Neuronal stem cell (in vitro differentiated cells): ENCODE data around the gene INHBB.
A peak's percentile ranks its signal among the peaks of the same experiment; 100 is the strongest.

ENCODE experiments used
- DNase-seq: peaks from one replicate; pipeline ENCODE4 v3.0.0-alpha.2; 2013; ENCODE audit warnings: low spot score
- H2AFZ ChIP-seq: one replicate; pipeline ENCODE4 v1.6.1; 2013; ENCODE audit warnings: mild to moderate bottlenecking, low read length, inconsistent platforms
- H2AK5ac ChIP-seq: 2 replicates; pipeline ENCODE4 v1.6.1; 2013; ENCODE audit warnings: low read depth, mild to moderate bottlenecking, inconsistent platforms, low read length, moderate library complexity, mixed read lengths
- H2BK120ac ChIP-seq: 2 replicates; pipeline ENCODE4 v1.6.1; 2013; ENCODE audit warnings: low read depth, mild to moderate bottlenecking, inconsistent platforms, low read length, moderate library complexity, mixed read lengths
- H2BK12ac ChIP-seq: one replicate; pipeline ENCODE4 v1.6.1; 2013; ENCODE audit warnings: low read length, inconsistent platforms
- H2BK15ac ChIP-seq: 2 replicates; pipeline ENCODE4 v1.6.1; 2013; ENCODE audit warnings: mild to moderate bottlenecking, low read length, inconsistent platforms, mixed read lengths
- H2BK5ac ChIP-seq: one replicate; pipeline ENCODE4 v1.6.1; 2013; ENCODE audit warnings: inconsistent platforms, mild to moderate bottlenecking, low read length, moderate library complexity
- H3K14ac ChIP-seq: one replicate; pipeline ENCODE4 v1.6.1; 2013; ENCODE audit warnings: low read length, inconsistent platforms
- H3K18ac ChIP-seq: 2 replicates; pipeline ENCODE4 v1.6.1; 2013; ENCODE audit warnings: low read length, inconsistent platforms
- H3K23ac ChIP-seq: 2 replicates; pipeline ENCODE4 v1.6.1; 2013; ENCODE audit warnings: low read depth, mild to moderate bottlenecking, mixed read lengths, low read length, inconsistent platforms; ENCODE audit not compliant: poor library complexity
- H3K27ac ChIP-seq: replicated peaks from 3 replicates; pipeline ENCODE4 v1.5.1; 2013; ENCODE audit warnings: low read length, inconsistent platforms
- H3K27me3 ChIP-seq, 3 experiments: 2 replicates each; pipeline ENCODE4 v1.6.1; 2013; ENCODE audit warnings: low read length in 3 of 3, mild to moderate bottlenecking in 2 of 3, inconsistent platforms in 1 of 3, low read depth in 1 of 3, mixed read lengths in 1 of 3, moderate library complexity in 1 of 3; ENCODE audit not compliant: control insufficient read depth in 3 of 3, insufficient read depth in 3 of 3
- H3K36me3 ChIP-seq, 2 donors: replicated peaks in 1 of 2; 2 replicates each; pipeline ENCODE4 v1.6.1; 2013; ENCODE audit warnings: low read length in 2 of 2; ENCODE audit not compliant: control insufficient read depth in 2 of 2, insufficient read depth in 2 of 2
- H3K4ac ChIP-seq: 2 replicates; pipeline ENCODE4 v1.6.1; 2013; ENCODE audit warnings: inconsistent platforms, mild to moderate bottlenecking, low read length, moderate library complexity
- H3K4me1 ChIP-seq, 2 donors: 1 replicate in 1 of 2; 2 replicates in 1 of 2; pipeline ENCODE4 v1.6.1; 2013; ENCODE audit warnings: low read length in 2 of 2, low read depth in 1 of 2; ENCODE audit not compliant: control insufficient read depth in 2 of 2, insufficient read depth in 1 of 2
- H3K4me2 ChIP-seq: one replicate; pipeline ENCODE4 v1.6.1; 2013; ENCODE audit warnings: mild to moderate bottlenecking, low read length, inconsistent platforms; ENCODE audit not compliant: insufficient read depth, poor library complexity, severe bottlenecking
- H3K4me3 ChIP-seq, 2 donors: 2 replicates each; pipeline ENCODE4 v1.5.1; 2013; ENCODE audit warnings: low read length in 2 of 2, mild to moderate bottlenecking in 2 of 2, inconsistent platforms in 1 of 2, moderate library complexity in 1 of 2
- H3K79me1 ChIP-seq: one replicate; pipeline ENCODE4 v1.6.1; 2013; ENCODE audit warnings: low read depth, mild to moderate bottlenecking, inconsistent platforms, low read length, moderate library complexity
- H3K9ac ChIP-seq: one replicate; pipeline ENCODE4 v1.6.1; 2013; ENCODE audit warnings: mild to moderate bottlenecking, low read depth, low read length, inconsistent platforms; ENCODE audit not compliant: poor library complexity
- H3K9me3 ChIP-seq, 2 donors: replicated peaks in 1 of 2; 2 replicates each; pipeline versions ENCODE3 to v1.6.1; 2013; ENCODE audit warnings: low read length in 2 of 2, mild to moderate bottlenecking in 2 of 2, inconsistent platforms in 1 of 2, low read depth in 1 of 2, mixed read lengths in 1 of 2, moderate library complexity in 1 of 2; ENCODE audit not compliant: control insufficient read depth in 2 of 2, insufficient read depth in 1 of 2
- H4K8ac ChIP-seq: one replicate; pipeline ENCODE4 v1.6.1; 2013; ENCODE audit warnings: low read depth, mild to moderate bottlenecking, inconsistent platforms, low read length, moderate library complexity
- H4K91ac ChIP-seq: one replicate; pipeline ENCODE4 v1.6.1; 2013; ENCODE audit warnings: low read length, low read depth, mild to moderate bottlenecking, inconsistent platforms; ENCODE audit not compliant: poor library complexity
- WGBS, 2 donors: extraction: QIAGEN DNeasy Blood & Tissue Kit; methylation state at CpG; one replicate each; pipeline ENCODE4 v1.1.7; 2013; ENCODE audit warnings: missing lambda C conversion rate in 2 of 2, mixed read lengths in 1 of 2; ENCODE audit not compliant: insufficient read length in 2 of 2, insufficient replicate concordance in 1 of 2; ENCODE audit errors: extremely low coverage in 2 of 2; 5-methylcytosine and 5-hydroxymethylcytosine counted together

The INHBB gene

DNA sequence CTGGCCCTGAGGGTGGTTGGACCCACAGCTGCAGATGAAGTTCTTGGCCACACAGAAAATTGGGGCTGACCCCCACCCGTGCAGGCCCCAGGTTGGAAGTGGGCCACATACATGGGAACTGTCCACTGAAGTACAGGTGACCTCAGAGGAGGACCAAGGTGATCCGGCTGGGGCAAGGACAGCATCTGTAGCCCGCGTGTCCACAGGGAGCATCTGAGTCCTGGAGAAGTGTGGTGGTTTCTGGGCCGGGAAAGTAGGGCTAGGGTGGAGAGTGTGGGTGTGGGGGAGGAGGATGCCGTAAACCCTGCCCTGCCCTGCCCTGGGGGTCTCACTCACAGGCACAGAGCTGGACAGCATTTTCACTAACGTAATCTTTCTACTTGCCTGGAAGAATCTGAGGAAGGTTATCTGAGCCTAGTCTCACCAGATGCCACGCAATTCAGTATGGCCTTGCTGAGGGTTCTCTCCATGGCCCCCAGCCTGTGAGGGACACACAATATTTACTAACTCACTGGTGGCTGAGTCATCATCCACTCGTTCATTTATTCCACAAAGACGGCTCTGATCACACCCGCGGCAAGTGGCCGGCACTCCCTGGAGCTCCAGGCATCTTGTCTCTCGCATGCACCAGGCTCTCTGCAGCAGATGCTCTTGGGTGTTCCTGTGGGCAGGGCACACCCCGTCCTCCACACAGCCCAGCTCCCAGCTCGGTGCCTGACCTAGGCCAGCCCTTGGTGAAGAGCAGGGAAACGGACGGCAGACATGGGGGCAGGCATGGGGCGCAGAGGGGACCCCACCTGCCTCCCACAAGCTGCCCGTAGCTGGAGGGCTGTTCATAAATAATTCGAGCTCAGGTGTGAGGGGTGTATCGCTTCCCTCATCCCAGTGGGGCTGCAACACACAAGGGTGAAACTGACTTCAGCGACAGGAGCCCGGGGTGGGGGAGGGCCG is 51.2 kb downstream of the INHBB start:
- Histone ChIP-seq H3K4me1 (peaks cover 0 to 3% of the 10 kb centered on the region in 2 donors), H3K9me3 (no peaks in the 10 kb centered on the region), H4K8ac (no peak overlapping the region), H2AFZ (no peak overlapping the region), H3K36me3 (peaks cover 0 to 1% of the 10 kb centered on the region in 2 donors), H2BK15ac (no peak overlapping the region), H3K18ac (peak overlapping the region; percentile 78), H3K23ac (peak overlapping the region; percentile 56), H2BK5ac (no peak overlapping the region), H3K27me3 (peaks cover 0 to 60% (median 0%) of the 10 kb centered on the region in 3 experiments), H3K14ac (no peak overlapping the region), H3K4me3 (no peak overlapping the region), H3K27ac (no peak overlapping the region), H3K79me1 (peaks cover 2% of the 10 kb centered on the region), H4K91ac (no peak overlapping the region), H2BK120ac (no peak overlapping the region), H2AK5ac (peak overlapping the region; percentile 50), H3K4me2 (no peak overlapping the region), H3K4ac (no peak overlapping the region), H2BK12ac (no peak overlapping the region), H3K9ac (peak overlapping the region; percentile 74)
- WGBS, 2 donors = no CpG with 5 or more reads among the region's 25 CpGs
- no peak for DNase-seq

DNA sequence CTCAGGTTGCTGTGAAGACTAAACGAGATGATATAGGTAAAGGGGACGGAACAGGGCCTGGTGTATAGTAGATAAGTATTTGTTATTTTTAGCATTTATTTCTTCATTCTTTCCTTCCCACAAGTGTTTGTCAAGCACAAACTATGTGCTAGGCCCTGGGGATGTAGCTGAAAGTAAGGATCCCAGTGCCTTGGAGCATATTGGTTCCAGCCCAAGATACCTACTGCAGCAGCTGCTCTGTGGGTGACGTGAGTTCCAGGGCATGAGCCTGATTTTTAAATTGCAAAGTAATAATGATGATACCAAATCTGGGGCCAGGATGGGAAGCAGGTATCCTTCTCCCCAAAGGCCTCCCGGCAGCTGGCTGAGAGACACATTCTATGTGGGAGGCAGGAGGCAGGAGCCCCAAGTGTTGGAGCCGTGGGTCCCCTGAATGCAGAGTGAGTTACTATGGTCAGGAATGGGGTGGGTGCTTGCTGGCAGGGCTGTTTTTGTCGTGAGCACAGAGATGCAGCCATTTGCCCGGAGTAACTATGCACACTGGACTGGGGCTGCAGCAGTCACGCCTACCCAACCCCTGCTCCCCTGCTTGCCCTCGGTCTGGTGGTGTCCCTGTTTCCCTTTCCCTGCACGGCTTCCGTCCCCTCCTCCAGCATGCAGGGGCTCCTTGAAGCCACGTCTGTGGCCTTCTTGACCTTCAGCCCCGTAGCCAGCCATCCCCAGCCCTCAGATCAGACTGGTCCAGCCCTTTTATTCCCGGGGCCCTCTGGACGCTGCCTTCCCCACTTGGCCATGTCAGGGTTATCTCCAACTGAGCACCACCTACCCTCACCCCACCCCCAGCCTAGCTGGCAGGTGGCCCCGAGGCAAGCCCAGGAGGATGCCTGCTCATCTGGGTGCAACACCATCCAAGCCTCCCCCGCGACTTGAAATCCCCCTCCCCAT is 52.4 kb downstream of the INHBB start:
- H2BK120ac ChIP-seq = no peak overlapping the region
- no CpG with 5 or more reads among the region's 18 CpGs for WGBS, 2 donors
- no peak overlapping the region for H3K4me3 ChIP-seq
- H2AK5ac ChIP-seq = peak overlapping the region; percentile 63
- no peak overlapping the region for H2AFZ ChIP-seq
- H2BK15ac ChIP-seq = no peak overlapping the region
- no peak overlapping the region for H4K8ac ChIP-seq
- H3K4ac ChIP-seq = peak overlapping the region; percentile 32
- H3K27ac ChIP-seq = no peak overlapping the region
- peaks cover 0 to 60% (median 0%) of the 10 kb centered on the region in 3 experiments for H3K27me3 ChIP-seq
- H3K18ac ChIP-seq = peak overlapping the region; percentile 87
- H3K23ac ChIP-seq = peak overlapping the region; percentile 80
- H3K9me3 ChIP-seq = no peaks in the 10 kb centered on the region
- peak overlapping the region; percentile 18 for H2BK12ac ChIP-seq
- H2BK5ac ChIP-seq = no peak overlapping the region
- peaks cover 0 to 3% of the 10 kb centered on the region in 2 donors for H3K4me1 ChIP-seq
- no peak overlapping the region for H3K4me2 ChIP-seq
- DNase-seq = no peak
- H3K36me3 ChIP-seq = peaks cover 0 to 2% of the 10 kb centered on the region in 2 donors
- H3K79me1 ChIP-seq = peaks cover 2% of the 10 kb centered on the region
- no peak overlapping the region for H3K9ac ChIP-seq
- peak overlapping the region; percentile 79 for H3K14ac ChIP-seq
- no peak overlapping the region for H4K91ac ChIP-seq

DNA sequence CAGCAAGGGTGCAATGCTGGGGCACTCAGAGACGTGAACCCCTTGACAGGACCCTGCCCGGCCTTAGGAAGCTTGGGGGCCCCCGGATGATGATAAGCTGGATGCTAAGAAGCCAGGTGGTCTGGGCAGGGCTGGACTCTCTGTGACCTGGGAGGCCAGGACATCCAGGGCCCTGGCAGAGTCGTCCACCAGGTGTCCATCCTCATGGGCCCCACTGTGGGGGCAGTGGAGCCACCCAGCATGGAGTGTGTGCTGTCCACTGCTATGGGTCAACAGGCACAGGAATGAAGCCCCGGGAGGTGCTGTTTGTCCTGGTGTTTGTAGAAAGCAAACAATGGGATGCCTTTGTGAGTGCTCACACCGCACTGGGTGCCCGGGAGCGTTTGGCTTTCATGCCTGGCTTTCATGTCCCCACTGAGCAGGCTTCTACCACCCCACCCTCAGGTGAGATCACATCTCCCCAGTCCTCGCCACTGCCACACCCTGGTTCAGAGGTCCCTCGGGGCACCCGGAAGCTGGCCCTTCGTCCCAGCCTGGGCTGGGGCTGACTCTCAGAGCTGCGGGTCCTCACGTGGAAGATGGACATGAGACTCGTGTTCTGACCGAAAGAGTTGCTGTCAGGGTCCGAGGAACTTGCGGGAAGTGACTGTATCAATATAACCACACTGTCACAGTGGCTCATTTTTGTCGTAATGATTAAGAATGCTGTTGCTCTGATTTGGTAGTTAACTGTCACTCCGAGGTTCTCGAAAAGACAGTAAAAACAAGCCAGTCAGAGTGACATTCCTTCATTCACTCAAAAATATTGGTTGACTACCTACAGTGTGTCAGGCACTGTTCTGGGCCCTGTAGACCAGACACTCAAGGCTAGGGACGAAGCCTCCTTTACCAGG is 53.3 kb downstream of the INHBB start:
- DNase-seq = no peak
- H4K8ac ChIP-seq = no peak overlapping the region
- H3K27me3 ChIP-seq = peaks cover 0 to 60% (median 0%) of the 10 kb centered on the region in 3 experiments
- no CpG with 5 or more reads among the region's 22 CpGs for WGBS, 2 donors
- peak overlapping the region; percentile 85 for H3K14ac ChIP-seq
- H3K4me1 ChIP-seq = peaks cover 0 to 4% of the 10 kb centered on the region in 2 donors
- H2BK15ac ChIP-seq = no peak overlapping the region
- peak overlapping the region; percentile 87 for H2BK12ac ChIP-seq
- no peaks in the 10 kb centered on the region for H3K9me3 ChIP-seq
- no peak overlapping the region for H2BK5ac ChIP-seq
- peak overlapping the region; percentile 63 for H2AK5ac ChIP-seq
- H3K79me1 ChIP-seq = peaks cover 2% of the 10 kb centered on the region
- no peak overlapping the region for H3K9ac ChIP-seq
- H3K36me3 ChIP-seq = peaks cover 0 to 4% of the 10 kb centered on the region in 2 donors
- H3K4me3 ChIP-seq = no peak overlapping the region
- H3K4ac ChIP-seq = no peak overlapping the region
- H2BK120ac ChIP-seq = no peak overlapping the region
- no peak overlapping the region for H2AFZ ChIP-seq
- no peak overlapping the region for H4K91ac ChIP-seq
- no peak overlapping the region for H3K27ac ChIP-seq
- H3K4me2 ChIP-seq = no peak overlapping the region
- peak overlapping the region; percentile 71 for H3K18ac ChIP-seq
- H3K23ac ChIP-seq = peak overlapping the region; percentile 80
